ENCODE results near the gene SFSWAP.
"Not testable (repeated sequence)": the region's sequence is repeated elsewhere in the genome, so short reads cannot be mapped to it uniquely, and the experiment has no call there.

The SFSWAP gene

GRCh38 chr12:131680392-131681256 is 30.3 kb upstream of the SFSWAP start:
- not testable (repeated sequence) for DNase-seq

GRCh38 chr12:131681257-131681620 is 29.7 kb upstream of the SFSWAP start:
- DNase-seq, result no peak

- not testable (repeated sequence) for DNase-seq
Observed at GRCh38 chr12:131681746-131682509, 29.0 kb upstream of the SFSWAP start.

- no peak for DNase-seq
Observed at GRCh38 chr12:131682510-131682895, 28.4 kb upstream of the SFSWAP start.

GRCh38 chr12:131683266-131684014 is 27.4 kb upstream of the SFSWAP start:
- no peak for DNase-seq

GRCh38 chr12:131684015-131684725 is 26.7 kb upstream of the SFSWAP start:
- no peak for DNase-seq

GRCh38 chr12:131687346-131688125 is 23.4 kb upstream of the SFSWAP start:
- DNase-seq, result no peak

- no peak for DNase-seq
Observed at GRCh38 chr12:131688131-131688844, 22.6 kb upstream of the SFSWAP start.

- DNase-seq, result no peak
Observed at GRCh38 chr12:131688845-131689154, 22.1 kb upstream of the SFSWAP start.

- no peak for DNase-seq
Observed at GRCh38 chr12:131690320-131690719, 20.6 kb upstream of the SFSWAP start.

GRCh38 chr12:131692431-131692830 is 18.5 kb upstream of the SFSWAP start:
- DNase-seq, result no peak

- no peak for DNase-seq
Observed at GRCh38 chr12:131693149-131693548, 17.7 kb upstream of the SFSWAP start.

- DNase-seq, result no peak
Observed at GRCh38 chr12:131694116-131694838, 16.6 kb upstream of the SFSWAP start.

- DNase-seq, result no peak
Observed at GRCh38 chr12:131695968-131696367, 14.9 kb upstream of the SFSWAP start.

- DNase-seq, result no peak
Observed at GRCh38 chr12:131698286-131698685, 12.6 kb upstream of the SFSWAP start.

GRCh38 chr12:131699434-131699833 is 11.5 kb upstream of the SFSWAP start:
- DNase-seq, result no peak

GRCh38 chr12:131700271-131700670 is 10.6 kb upstream of the SFSWAP start:
- DNase-seq, result no peak

- no peak for DNase-seq
Observed at GRCh38 chr12:131701705-131702572, 9.0 kb upstream of the SFSWAP start.

GRCh38 chr12:131702573-131702877 is 8.4 kb upstream of the SFSWAP start:
- no peak for DNase-seq

GRCh38 chr12:131703161-131703560 is 7.7 kb upstream of the SFSWAP start:
- DNase-seq, result no peak

All from 8988T (cell line).